HG03521 (cell line): Measurements from ENCODE around the gene TCAIM.
A peak's percentile ranks its signal among the peaks of the same experiment; 100 is the strongest.

ENCODE experiments used
- ATAC-seq: cut with Tn5 transposase; IDR thresholded peaks from one replicate; pipeline ENCODE4 v1.9.1; 2021; ENCODE audit warnings: mild to moderate bottlenecking, moderate library complexity; ENCODE audit not compliant: unreplicated experiment

Gene TCAIM, protein sequence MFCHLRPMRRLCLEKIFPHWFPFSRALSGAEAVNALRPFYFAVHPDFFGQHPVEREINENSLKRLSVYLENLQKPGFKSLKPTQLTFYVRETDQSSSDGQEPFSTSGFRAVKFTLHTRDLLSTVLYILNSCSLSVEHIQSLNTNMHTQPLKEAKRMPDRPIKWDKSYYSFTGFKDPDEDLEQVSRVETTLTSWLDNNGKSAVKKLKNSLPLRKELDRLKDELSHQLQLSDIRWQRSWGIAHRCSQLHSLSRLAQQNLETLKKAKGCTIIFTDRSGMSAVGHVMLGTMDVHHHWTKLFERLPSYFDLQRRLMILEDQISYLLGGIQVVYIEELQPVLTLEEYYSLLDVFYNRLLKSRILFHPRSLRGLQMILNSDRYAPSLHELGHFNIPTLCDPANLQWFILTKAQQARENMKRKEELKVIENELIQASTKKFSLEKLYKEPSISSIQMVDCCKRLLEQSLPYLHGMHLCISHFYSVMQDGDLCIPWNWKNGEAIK

DNA sequence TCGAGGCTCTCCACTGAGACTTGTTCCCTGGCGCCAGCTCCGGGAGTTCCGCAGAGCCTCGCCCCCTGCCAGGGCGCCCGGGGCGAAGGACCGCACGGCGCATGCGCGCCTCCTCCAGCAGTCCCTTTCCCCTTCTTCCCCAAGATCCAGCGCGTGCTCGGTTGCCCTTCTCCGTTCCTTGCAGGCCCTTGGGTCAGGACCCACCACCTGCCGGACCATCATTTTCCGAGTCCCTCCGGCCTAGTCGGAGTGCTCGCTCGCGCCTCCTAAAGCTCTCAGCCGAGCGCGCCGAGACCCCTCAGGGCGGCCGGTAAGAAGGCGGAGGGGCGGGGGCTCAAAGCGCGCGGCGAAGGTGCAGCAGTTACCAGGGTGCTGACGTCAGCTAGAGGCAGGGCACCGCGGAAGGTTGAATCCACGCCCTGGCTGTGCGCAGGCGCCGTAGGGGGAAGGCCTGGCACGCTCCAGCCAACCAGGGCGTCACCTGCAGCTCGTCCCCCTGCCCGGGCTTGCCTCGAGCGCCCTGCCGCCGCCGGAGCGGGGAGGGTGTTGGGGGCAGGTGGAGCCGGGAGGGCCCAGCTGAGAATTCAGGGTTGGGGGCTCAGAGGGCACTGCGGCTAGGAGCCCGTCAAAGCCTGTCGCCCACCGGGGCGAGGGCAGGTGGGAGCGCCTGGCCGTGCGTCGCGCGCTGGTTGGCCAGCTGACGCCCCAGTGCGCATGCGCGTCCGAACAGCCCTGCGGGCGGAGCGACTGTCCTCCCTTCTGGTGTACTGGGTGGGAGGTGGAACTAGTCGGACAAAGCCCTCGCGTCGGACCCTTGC is at the start of gene TCAIM:
TSS of gene TCAIM (plus strand) at position 757 of the 818 bp plus-strand sequence. CDS start 16,017 bp downstream, outside the sequence.
- ATAC-seq: peak; percentile 94

DNA sequence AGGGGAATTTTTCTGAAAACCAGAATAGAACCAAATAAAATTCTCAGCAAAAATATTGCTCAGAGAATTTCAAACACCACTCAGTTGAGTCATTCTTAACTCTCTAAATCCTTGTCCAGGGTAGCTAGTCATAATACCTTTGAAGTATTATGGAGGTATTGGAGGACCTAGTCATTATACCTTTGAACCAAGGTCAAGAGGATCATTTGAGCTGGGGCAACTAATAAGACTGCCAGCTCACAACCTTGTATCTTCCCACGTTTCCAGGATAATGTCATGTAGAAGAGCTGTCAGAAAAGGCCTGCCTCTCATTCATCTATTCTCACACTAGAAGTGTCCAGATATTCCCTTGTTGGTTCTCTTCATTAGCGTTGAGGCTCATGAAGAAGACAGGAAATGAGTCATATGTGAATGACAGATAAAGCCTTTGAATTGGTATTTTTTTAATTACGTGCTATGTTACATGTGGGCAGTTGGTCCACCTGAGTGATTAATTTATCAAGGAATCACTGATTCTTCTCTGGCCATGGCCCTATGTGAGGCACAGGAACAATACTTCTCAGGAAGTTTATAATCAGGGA is 48.6 kb upstream of the TCAIM start:
- ATAC-seq: no peak

DNA sequence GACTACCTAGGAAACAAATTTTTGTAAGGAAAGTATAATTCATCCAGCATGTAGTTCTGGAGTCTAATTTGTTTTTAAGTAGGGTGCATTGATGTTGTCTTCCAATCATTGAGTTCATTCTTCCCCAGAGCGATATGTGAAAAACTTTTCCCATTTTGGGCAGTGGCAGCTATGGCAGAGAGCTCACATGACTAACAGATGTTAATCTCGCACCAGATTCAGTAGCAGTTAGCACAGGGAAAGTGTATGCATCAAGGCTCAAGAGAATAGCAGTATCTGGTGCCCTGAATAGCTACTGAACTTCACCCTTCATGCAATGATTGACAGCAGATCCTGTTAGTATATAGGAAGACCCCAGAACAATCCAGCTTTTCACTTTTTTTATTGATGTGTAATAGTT is 46.3 kb upstream of the TCAIM start:
- no peak for ATAC-seq

DNA sequence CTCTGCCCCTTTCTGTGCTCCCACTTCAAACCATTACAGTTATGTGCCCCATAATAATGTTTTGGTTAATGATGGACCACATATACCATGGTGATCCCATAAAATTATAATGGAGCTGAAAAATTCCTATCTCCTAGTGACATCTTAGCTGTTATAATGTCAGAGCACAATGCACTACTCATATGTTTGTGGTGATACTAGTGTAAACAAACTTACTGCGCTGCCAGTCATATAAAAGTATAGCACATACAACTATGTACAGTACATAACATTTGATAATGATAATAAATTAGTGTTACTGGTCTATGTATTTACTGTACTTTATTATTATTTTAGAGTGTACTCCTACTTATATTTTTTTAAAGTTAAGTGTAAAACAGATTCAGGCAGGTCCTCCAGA is 45.6 kb upstream of the TCAIM start:
- no peak for ATAC-seq

DNA sequence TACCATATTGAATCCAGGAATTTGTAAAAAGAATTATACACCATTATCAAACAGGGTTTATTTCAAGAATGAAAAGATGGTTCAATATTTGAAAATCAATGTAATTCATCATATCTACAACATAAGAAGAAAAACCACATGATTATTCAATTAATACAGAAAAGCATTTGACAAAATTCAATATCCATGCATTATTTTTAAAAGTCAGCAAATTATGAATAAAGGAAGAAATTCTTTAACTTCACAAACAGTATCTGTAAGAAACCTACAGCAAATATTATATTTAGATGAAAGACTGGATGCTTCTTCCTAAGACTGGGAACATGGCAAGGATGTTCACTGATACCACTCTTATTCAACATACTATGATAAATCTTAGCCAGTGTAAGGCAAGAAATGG is 41.3 kb upstream of the TCAIM start:
- ATAC-seq: no peak

DNA sequence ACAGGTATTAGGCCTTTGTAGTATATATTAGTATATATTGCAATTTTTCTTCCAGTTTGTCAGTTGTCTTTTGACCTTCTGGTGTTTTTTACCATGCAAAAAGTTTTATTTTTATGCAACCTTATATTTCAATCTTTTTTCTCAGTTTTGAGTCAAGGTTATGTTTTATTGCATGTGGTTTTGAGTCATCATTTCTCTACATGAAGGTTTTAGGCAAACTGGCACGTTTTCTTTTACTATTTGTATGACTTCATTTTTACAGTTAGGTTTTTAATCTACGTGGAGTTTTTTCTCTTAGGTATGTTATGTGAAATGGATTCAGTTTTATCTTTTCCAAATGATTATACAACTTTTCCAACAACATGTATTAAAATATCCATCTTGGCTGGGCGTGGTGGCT is 36.8 kb upstream of the TCAIM start:
- no peak for ATAC-seq

DNA sequence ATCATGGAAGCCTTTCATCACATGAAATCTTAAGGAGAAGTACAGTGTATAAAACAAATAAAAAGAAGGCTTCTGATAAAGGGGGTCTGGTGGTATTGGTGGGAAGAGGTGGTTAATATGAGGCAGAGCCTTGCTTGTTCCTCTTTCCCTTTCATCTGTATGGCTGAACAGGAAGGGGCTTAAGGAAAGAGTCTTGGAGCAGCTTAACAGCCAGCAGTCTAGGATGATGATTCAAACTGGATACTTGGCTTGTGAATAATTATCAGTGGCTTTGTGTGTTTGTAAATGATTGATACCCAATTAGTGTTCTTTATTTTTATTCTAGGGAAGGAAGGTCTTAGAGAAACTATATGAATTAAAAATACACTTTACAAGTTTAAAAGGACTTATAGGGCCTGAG is 29.1 kb upstream of the TCAIM start:
- ATAC-seq: no peak

DNA sequence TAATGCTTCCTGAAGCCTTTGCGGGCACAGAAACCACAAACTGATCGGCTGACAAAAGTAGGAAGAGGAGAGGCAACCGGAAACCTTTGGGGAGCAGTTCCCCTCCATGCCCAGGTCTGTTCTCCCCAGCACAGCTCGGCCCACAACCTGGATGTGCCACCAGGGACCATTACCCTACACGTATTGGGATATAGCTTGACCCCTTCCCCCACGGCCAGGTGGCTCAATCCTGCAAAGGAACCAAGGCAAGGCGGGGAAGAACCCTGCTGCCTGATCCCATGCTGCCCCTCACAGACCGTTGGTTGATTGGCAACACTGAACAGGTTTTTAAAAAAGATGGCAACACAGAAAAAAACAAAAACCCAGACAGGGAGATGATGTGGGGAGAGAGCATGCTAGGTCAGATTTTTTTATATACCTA is 19.7 kb upstream of the TCAIM start:
- no peak for ATAC-seq

DNA sequence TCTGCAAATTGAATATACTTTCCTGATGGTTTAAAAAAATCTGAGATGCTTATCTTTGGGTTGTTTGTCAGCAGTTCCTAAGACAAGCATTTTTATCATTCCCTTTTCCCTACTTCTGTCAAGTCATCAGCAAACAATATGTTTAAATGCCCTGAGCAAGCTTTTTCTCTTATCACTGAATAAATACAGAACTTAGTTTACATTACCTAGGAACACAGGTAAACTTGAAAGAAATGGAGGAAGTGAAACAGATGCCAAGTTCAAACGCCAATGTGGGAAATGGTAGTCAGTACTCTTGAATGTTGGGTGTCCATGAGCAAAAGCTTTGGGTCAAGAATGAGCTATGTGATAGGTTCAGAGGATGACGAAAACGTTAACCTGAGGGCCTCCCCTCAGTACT is 17.2 kb upstream of the TCAIM start:
- ATAC-seq: no peak

DNA sequence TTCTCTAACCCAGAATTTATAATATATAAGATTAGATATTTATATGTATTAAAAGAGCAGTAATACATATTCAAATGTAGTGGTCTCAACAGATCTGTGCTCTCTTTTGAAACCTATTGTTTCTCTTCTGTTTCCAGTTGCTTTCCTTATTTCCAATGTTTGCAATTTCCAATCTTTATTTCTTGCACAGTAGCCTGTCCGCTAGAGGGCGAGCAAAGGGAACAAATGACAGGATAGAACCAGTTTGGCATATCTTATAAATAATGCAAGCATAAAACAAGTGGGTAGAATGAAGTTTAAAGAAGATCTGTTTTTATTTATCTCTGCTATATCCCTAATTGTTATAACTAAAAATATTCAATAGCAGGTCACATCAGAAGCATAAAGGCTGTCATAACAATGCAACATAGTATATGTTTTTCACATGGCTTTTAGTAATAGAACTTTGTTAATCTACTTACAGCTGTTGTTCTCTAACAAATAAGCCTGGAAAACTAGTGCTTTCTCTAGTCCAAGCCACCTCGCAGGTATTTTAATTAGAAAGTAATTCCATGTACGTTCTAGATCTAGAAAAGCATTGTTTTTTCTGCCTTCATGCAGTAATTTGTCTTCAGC is 15.1 kb upstream of the TCAIM start:
- no peak for ATAC-seq

DNA sequence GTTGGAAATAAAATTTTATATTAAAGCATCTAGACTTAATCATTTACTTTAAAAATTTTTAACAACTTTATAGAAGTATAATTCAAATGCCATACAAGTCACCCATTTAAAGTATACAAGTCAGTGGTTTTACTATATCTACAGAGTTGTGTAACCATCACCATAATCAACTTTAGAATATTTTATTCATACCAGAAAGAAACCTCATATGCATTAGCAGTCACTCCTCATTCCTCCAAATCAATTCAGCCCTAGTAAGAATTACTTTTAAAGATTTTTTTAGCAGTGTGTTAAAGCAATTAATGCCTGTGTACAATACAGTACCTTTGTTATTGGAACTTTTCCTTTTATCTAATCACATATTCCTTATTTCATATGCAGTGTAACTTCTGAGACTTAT is 14.0 kb upstream of the TCAIM start:
- no peak for ATAC-seq

DNA sequence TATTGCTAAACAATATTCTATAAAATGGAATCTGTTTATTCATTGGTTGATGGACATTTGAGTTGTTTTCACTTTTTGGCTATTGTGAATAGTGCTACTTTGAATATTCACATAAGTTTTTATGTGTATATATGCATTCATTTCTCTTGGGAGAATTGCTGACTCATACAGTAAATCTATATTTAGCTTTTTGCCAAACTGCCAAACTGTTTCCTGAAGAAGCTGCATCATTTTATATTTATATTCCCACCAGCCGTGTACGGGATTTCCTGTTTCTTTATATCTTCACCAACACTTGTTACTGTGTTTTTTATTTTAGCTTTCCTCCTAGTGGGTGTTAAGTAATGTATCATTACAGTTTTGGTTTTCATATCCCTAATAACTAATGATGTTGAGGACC is 12.5 kb upstream of the TCAIM start:
- no peak for ATAC-seq

DNA sequence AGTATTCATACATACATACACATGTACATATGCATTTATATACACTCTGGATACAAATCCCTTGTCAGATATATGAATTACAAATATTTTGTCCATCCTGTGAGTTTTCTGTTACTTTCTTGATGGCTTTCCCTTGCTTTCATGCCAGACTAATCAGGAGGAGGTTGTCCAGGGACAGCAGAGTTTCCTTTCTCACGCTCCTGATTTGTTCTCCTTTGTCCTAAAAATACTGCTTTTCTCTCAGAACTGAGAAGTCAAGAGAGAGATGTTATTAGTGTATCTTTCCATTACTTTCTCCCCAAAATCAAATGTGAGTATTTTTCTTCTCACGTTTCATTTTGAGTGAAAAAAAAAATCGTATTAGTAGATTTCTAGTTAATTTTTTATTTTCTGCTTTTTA is 12.1 kb upstream of the TCAIM start:
- ATAC-seq: no peak

DNA sequence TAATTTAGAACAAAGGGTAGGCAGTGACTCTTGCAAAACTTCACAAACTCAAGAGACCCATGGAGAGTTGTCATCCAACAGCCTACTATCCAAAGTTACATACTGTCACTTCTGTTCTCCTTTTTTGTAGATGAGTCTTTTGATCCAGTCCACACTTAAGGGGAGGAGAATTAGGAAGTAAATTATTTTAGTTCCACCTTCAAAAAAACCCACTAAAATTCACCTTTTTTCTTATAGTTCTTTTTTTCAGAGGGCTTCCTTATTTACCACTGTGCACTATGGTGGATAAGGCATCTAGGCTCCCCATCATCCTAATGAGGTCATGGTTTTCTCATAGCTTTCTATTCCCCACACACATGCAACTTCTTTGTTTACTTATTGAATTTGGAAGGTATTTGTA is 8.6 kb upstream of the TCAIM start:
- no peak for ATAC-seq

DNA sequence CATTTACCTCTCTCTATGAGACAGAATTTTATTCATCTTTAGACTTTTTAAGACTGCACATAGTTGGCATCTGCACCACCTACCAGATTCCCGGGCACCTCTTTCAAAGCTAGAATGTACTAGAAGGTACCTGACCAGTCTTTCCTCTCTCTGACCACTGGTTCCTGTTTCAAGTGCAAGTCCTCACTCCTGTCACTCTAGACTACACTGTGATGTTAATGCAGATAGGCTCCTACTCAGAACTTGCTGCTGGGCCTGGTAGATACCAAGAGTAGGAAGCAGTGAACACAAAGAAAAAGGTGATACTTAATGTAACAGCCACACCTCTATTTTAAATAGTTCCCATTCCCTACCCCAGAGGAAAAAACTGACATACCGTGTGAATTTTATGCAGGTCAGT is 8.1 kb upstream of the TCAIM start:
- ATAC-seq: no peak

DNA sequence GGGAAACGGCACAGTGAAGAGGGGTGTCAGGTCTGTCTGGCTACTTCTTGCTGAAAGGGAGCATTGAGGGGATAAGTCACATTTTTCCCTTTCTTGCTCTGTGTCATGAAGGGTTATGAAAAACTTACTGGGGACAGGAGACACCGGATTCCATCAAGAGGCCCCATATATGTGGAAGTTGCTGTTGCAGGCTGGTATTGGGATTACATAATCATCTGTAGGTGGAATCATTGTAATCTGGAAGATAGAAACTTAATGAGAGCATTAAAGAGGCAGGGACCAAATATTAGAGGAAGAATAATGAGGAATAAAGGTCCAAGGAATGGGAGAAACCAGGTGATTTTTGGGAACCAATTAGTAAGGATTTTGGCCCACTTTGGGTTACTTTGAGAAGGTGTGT is 4.2 kb upstream of the TCAIM start:
- ATAC-seq: no peak

DNA sequence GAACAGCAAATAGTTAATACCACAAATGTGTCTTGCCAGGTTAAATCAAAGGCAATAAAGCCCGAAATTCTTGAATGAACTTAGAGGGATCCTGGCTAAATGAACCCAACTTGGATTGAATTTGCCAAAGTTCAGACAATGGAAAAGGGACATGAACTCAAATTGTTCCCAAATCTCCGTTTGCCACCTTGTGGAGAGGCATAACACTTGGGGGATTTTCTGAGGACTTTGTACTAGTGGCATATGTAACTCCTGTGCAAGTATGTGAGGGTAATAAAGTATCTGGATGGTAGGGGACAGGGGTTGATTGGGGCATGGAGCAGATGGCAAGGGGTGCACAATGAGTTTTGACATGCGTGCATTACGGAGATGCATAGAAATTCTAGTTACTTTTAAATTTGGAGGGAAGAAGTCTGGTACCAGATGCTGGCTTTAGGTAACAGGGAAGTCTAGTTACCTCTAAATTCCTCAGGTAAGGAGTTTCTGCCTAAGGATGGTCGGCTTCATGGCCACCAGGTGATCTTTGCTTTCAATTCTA is 1.2 kb upstream of the TCAIM start:
- no peak for ATAC-seq

DNA sequence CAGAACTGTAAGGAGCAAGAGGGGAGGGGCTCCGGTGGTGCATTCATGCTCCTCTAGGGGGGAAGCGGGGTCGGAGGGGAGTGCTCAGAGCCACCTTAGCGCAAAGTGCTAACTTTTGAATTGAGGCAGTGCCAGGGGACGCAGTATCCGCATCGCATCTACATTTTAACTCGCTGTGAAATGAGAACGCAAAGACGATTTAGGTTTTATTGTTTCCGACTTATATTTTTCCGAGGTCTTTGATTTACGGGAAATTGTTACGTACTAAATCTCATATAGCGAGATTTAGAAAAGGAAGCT is 212 bp downstream of the TCAIM start:
- ATAC-seq: no peak

DNA sequence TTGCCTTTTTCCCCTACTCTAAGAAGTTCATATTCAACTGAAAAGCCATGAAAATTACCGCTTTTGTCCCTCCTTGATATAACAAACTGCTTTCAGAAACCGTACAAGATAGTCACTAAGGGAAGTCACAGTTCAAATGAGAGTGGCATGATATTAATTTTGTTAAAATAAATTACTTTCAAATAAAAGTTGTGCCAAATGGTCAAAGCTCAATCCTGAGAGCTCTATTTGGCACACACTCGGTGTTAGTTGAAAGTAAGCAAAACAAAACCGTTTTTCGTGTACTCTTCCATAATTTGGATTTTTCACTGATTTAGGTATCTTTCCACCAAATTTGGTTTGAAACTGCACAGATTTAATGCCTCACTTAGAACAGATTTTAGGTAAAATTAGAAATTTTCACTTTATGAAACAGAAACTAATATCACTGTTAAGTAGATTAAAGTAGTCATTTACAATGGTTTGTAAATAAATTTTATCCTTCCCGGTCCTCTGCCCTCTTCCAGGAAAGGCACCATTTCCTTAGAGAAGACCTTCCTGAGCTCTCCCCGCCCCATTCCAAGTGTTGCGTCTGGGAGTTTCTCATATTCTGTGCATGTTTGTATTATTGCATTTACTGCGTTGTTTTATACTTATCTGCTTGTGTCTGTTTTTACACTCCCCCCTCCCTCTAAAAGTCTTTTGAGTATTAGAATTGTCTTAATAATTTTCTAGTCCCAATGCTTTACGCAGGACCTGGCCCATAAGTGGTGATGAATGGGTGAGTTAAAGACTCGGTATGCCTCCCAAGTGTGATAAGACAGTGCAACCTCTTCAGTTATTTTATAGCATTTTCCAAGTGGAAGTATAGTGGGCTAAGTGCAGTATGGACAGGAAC is 853 bp downstream of the TCAIM start:
- no peak for ATAC-seq

DNA sequence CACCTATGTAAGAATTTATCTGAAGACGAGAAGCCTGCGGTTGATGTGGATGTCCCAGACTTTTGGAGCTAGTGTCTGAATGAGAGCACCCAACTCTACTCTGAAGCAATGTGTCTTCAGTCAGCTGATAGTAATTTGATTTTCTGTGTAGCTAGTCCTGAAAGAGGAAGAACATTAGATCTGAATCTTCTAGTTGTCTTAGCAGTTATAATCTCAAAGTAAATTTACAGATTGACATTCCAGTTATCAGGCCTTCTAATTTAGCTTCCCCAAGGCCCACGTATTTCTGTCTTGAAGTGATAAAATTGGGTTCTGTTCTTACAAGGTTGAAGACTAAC is 1.5 kb downstream of the TCAIM start:
- no peak for ATAC-seq
